SK-N-SH treated with all-trans-retinoic acid at 6 μM for 48 hours (cell line): ENCODE measurements around the gene ZC2HC1C.

ENCODE experiments used
- ATAC-seq: fragments of 200-7000 bp; cut with Tn5 transposase; 3 replicates; pipeline ENCODE4 v1.9.1; 2020; ENCODE audit warnings: mild to moderate bottlenecking, moderate library complexity
- ARNTL ChIP-seq: fragments of 450-650 bp; formaldehyde crosslinking; IDR thresholded peaks from 2 replicates; pipeline ENCODE4 v1.5.0; 2020; ENCODE audit warnings: low read depth, mild to moderate bottlenecking, moderate library complexity, borderline replicate concordance
- BACH2 ChIP-seq: fragments of 250-450 bp; sonication (Bioruptor Pico); IDR thresholded peaks from 2 replicates; pipeline ENCODE4 v1.9.0; 2021; ENCODE audit warnings: mild to moderate bottlenecking, borderline replicate concordance
- CREB5 ChIP-seq: fragments of 250-450 bp; sonication (Bioruptor Pico); IDR thresholded peaks from 2 replicates; pipeline ENCODE4 v1.5.1; 2020; ENCODE audit warnings: low read depth, mild to moderate bottlenecking, moderate library complexity
- CSDC2 ChIP-seq: fragments of 250-450 bp; sonication (Bioruptor Pico); IDR thresholded peaks from 2 replicates; pipeline ENCODE4 v1.5.0; 2020; ENCODE audit warnings: mild to moderate bottlenecking, moderate library complexity
- CSRNP3 ChIP-seq: fragments of 250-450 bp; sonication (Bioruptor Pico); IDR thresholded peaks from 2 replicates; pipeline ENCODE4 v1.5.1; 2021; ENCODE audit warnings: mild to moderate bottlenecking, moderate library complexity
- ESRRG ChIP-seq: fragments of 250-450 bp; sonication (Bioruptor Pico); IDR thresholded peaks from 2 replicates; pipeline ENCODE4 v1.6.1; 2021; ENCODE audit warnings: mild to moderate bottlenecking
- GLIS3 ChIP-seq: fragments of 250-450 bp; sonication (Bioruptor Pico); IDR thresholded peaks from 2 replicates; pipeline ENCODE4 v1.5.0; 2020; ENCODE audit warnings: mild to moderate bottlenecking, moderate library complexity
- ISL1 ChIP-seq: fragments of 250-450 bp; sonication (Bioruptor Pico); IDR thresholded peaks from 2 replicates; pipeline ENCODE4 v2.1.2; 2022; ENCODE audit warnings: mild to moderate bottlenecking, moderate library complexity
- OSR1 ChIP-seq: fragments of 250-450 bp; sonication (Bioruptor Pico); IDR thresholded peaks from 2 replicates; pipeline ENCODE4 v1.8.0; 2022; ENCODE audit warnings: moderate library complexity, mild to moderate bottlenecking, inconsistent platforms
- PATZ1 ChIP-seq: fragments of 250-450 bp; sonication (Bioruptor Pico); IDR thresholded peaks from 2 replicates; pipeline ENCODE4 v1.8.0; 2020; ENCODE audit warnings: mild to moderate bottlenecking, moderate library complexity, borderline replicate concordance
- POU6F1 ChIP-seq: fragments of 250-450 bp; sonication (Bioruptor Pico); IDR thresholded peaks from 2 replicates; pipeline ENCODE4 v1.8.0; 2021; ENCODE audit warnings: low read depth, mild to moderate bottlenecking, moderate library complexity, borderline replicate concordance
- PPARA ChIP-seq: fragments of 250-450 bp; sonication (Bioruptor Pico); IDR thresholded peaks from 2 replicates; pipeline ENCODE4 v1.5.0; 2020; ENCODE audit warnings: mild to moderate bottlenecking, borderline replicate concordance
- RARB ChIP-seq: fragments of 250-450 bp; sonication (Bioruptor Pico); IDR thresholded peaks from 2 replicates; pipeline ENCODE4 v1.8.0; 2021; ENCODE audit warnings: mild to moderate bottlenecking, moderate library complexity
- SNAI2 ChIP-seq: fragments of 250-450 bp; sonication (Bioruptor Pico); IDR thresholded peaks from 2 replicates; pipeline ENCODE4 v1.5.0; 2020; ENCODE audit warnings: mild to moderate bottlenecking, moderate library complexity
- TCF4 ChIP-seq: fragments of 250-450 bp; sonication (Bioruptor Pico); IDR thresholded peaks from 2 replicates; pipeline ENCODE4 v1.8.0; 2021; ENCODE audit warnings: mild to moderate bottlenecking, moderate library complexity, borderline replicate concordance
- TOX ChIP-seq: fragments of 250-450 bp; sonication (Bioruptor Pico); IDR thresholded peaks from 2 replicates; pipeline ENCODE4 v1.8.0; 2021; ENCODE audit warnings: mild to moderate bottlenecking, moderate library complexity, borderline replicate concordance
- TSHZ2 ChIP-seq: fragments of 250-450 bp; sonication (Bioruptor Pico); IDR thresholded peaks from 2 replicates; pipeline ENCODE4 v1.5.0; 2020; ENCODE audit warnings: mild to moderate bottlenecking, moderate library complexity
- ZC3H10 ChIP-seq: fragments of 250-450 bp; sonication (Bioruptor Pico); IDR thresholded peaks from 2 replicates; pipeline ENCODE4 v1.5.1; 2021; ENCODE audit warnings: mild to moderate bottlenecking, moderate library complexity
- ZFP30 ChIP-seq: fragments of 450-650 bp; formaldehyde crosslinking; IDR thresholded peaks from 2 replicates; pipeline ENCODE4 v1.5.0; 2022; ENCODE audit warnings: mild to moderate bottlenecking, moderate library complexity
- ZNF565 ChIP-seq: fragments of 450-650 bp; formaldehyde crosslinking; conservative IDR thresholded peaks from 2 replicates; pipeline ENCODE4 v1.5.0; 2020; ENCODE audit warnings: low read depth, mild to moderate bottlenecking, moderate library complexity
- ZNF70 ChIP-seq: fragments of 450-650 bp; formaldehyde crosslinking; IDR thresholded peaks from 2 replicates; pipeline ENCODE4 v1.5.0; 2020; ENCODE audit warnings: mild to moderate bottlenecking, moderate library complexity
- ZNF8 ChIP-seq: fragments of 450-650 bp; formaldehyde crosslinking; IDR thresholded peaks from 2 replicates; pipeline ENCODE4 v1.5.0; 2020; ENCODE audit warnings: mild to moderate bottlenecking, moderate library complexity

The ZC2HC1C gene

GRCh38 chr14:75030147-75030546 lies 39.3 kb upstream of the ZC2HC1C start:
- no peak for TF ChIP-seq SNAI2 (CRISPR knock-in tag)
- no peak for TF ChIP-seq PPARA
- no peak for TF ChIP-seq ZC3H10
- TF ChIP-seq POU6F1: no peak
- no peak for TF ChIP-seq ARNTL (CRISPR knock-in tag)
- no peak for TF ChIP-seq ESRRG
- TF ChIP-seq ZNF70: no peak
- TF ChIP-seq RARB (CRISPR knock-in tag): no peak
- TF ChIP-seq, all 23 proteins: peak for 0
- ATAC-seq: no peak

- ATAC-seq: no peak
Measured at GRCh38 chr14:75032939-75033338, 36.5 kb upstream of the ZC2HC1C start.

GRCh38 chr14:75040507-75040906 lies 28.9 kb upstream of the ZC2HC1C start:
- no peak for ATAC-seq
- TF ChIP-seq CREB5 (CRISPR knock-in tag) (no peak), CSRNP3 (CRISPR knock-in tag) (no peak), ARNTL (CRISPR knock-in tag) (no peak)

More at GRCh38 chr14:75032939-75033338, 36.5 kb upstream of the ZC2HC1C start:
- no peak for TF ChIP-seq ISL1 (CRISPR knock-in tag)
- TF ChIP-seq BACH2 (CRISPR knock-in tag): no peak
- TF ChIP-seq TCF4: peak; percentile 39; the same call in 1 of the 2 replicates
- TF ChIP-seq TOX: no peak

GRCh38 chr14:75040959-75041358 lies 28.5 kb upstream of the ZC2HC1C start:
- ATAC-seq: no peak
- no peak for TF ChIP-seq POU6F1
- TF ChIP-seq TSHZ2 (CRISPR knock-in tag): no peak
- no peak for TF ChIP-seq ESRRG
- no peak for TF ChIP-seq TCF4
- TF ChIP-seq ZC3H10: no peak
- TF ChIP-seq TOX: no peak
- no peak for TF ChIP-seq CSRNP3 (CRISPR knock-in tag)
- no peak for TF ChIP-seq ZNF8 (CRISPR knock-in tag)
- no peak for TF ChIP-seq GLIS3 (CRISPR knock-in tag)
- TF ChIP-seq SNAI2 (CRISPR knock-in tag): no peak
- no peak for TF ChIP-seq ZFP30 (CRISPR knock-in tag)
- TF ChIP-seq CSDC2 (CRISPR knock-in tag): no peak
- no peak for TF ChIP-seq PPARA
- no peak for TF ChIP-seq PATZ1 (CRISPR knock-in tag)
- TF ChIP-seq ISL1 (CRISPR knock-in tag): no peak
- no peak for TF ChIP-seq BACH2 (CRISPR knock-in tag)
- TF ChIP-seq ZNF565: no peak
- no peak for TF ChIP-seq OSR1 (CRISPR knock-in tag)
- TF ChIP-seq, all 23 proteins: peak for 0
